MM.1S (cell line): ENCODE measurements around the gene PGF.

Source experiments
- EZH2phosphoT487 ChIP-seq: fragments of 300-600 bp; sonication (generic); IDR thresholded peaks from 2 replicates; pipeline ENCODE4 v1.6.1; 2018; ENCODE audit warnings: antibody characterized with exemption, low read length
- TF ChIP-seq, protein P1 (sequence below): fragments of 300-600 bp; sonication (generic); IDR thresholded peaks from 2 replicates; pipeline ENCODE4 v1.5.1; 2016; ENCODE audit warnings: antibody characterized with exemption, low read length, mixed read lengths

DNA sequence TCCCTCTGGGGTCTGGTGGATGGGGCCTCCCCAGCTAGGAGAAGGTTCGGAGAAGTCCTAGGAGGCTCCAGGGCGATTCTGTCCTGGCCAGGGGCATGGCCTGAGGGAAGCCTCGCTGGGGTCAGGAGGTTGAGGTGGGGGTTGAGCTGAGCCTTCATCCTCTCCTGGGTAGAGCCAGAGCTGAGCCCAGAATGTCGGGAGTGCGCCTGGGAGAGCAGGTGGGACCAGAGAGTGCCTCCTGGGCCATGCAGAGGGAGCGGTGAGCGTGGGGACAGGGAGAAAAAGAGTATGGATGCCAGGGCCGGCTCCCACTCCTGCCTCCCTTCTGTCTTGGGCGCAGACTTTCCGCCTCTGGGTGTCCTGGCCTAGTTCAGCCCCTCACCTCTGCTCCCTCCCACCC, 45.5 kb downstream of the PGF start:
- TF ChIP-seq, protein P1, sequence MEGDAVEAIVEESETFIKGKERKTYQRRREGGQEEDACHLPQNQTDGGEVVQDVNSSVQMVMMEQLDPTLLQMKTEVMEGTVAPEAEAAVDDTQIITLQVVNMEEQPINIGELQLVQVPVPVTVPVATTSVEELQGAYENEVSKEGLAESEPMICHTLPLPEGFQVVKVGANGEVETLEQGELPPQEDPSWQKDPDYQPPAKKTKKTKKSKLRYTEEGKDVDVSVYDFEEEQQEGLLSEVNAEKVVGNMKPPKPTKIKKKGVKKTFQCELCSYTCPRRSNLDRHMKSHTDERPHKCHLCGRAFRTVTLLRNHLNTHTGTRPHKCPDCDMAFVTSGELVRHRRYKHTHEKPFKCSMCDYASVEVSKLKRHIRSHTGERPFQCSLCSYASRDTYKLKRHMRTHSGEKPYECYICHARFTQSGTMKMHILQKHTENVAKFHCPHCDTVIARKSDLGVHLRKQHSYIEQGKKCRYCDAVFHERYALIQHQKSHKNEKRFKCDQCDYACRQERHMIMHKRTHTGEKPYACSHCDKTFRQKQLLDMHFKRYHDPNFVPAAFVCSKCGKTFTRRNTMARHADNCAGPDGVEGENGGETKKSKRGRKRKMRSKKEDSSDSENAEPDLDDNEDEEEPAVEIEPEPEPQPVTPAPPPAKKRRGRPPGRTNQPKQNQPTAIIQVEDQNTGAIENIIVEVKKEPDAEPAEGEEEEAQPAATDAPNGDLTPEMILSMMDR: no peak
- TF ChIP-seq EZH2phosphoT487: no peak
